ENCODE results near the gene ZNF232. TPM values are rescaled to one million over a fixed set of nuclear protein-coding genes. Genes with fewer than 3 reads are reported as not detected.
"Not testable (repeated sequence)": the region's sequence is repeated elsewhere in the genome, so short reads cannot be mapped to it uniquely, and the experiment has no call there.

Gene ZNF232
- total RNA-seq, 1 donor from 2014 or later, result 44.5 TPM

GRCh38 chr17:5131146-5131715 is 19.6 kb upstream of the ZNF232 start:
- Mint-ChIP-seq H3K4me3 (ENCODE audit: unreplicated experiment) (no peak overlapping the region), H3K4me1 (ENCODE audit: low read depth, unreplicated experiment) (no peaks in the 10 kb centered on the region), H3K36me3 (ENCODE audit: unreplicated experiment) (peaks cover 4% of the 10 kb centered on the region), H3K9me3 (ENCODE audit: unreplicated experiment) (peaks cover 8% of the 10 kb centered on the region), H3K27me3 (ENCODE audit: unreplicated experiment) (peaks cover 7% of the 10 kb centered on the region), H3K27ac (ENCODE audit: unreplicated experiment) (no peak overlapping the region)
- no peak for TF ChIP-seq CTCF (IDR thresholded peaks at IDR 0.05; ENCODE audit: partially characterized antibody, unreplicated experiment)
- no peak for DNase-seq

- not testable (repeated sequence) for H3K9me3 Mint-ChIP-seq (ENCODE audit: unreplicated experiment); DNase-seq; H3K27me3 Mint-ChIP-seq (ENCODE audit: unreplicated experiment); H3K36me3 Mint-ChIP-seq (ENCODE audit: unreplicated experiment); H3K4me3 Mint-ChIP-seq (ENCODE audit: unreplicated experiment); H3K4me1 Mint-ChIP-seq (ENCODE audit: low read depth, unreplicated experiment); H3K27ac Mint-ChIP-seq (ENCODE audit: unreplicated experiment)
Measured at GRCh38 chr17:5130687-5131086, 19.0 kb upstream of the ZNF232 start.

GRCh38 chr17:5130261-5130660 is 18.6 kb upstream of the ZNF232 start:
- H3K4me1 Mint-ChIP-seq (ENCODE audit: low read depth, unreplicated experiment); H3K27ac Mint-ChIP-seq (ENCODE audit: unreplicated experiment); H3K36me3 Mint-ChIP-seq (ENCODE audit: unreplicated experiment); H3K4me3 Mint-ChIP-seq (ENCODE audit: unreplicated experiment); H3K27me3 Mint-ChIP-seq (ENCODE audit: unreplicated experiment); H3K9me3 Mint-ChIP-seq (ENCODE audit: unreplicated experiment); DNase-seq: not testable (repeated sequence)

GRCh38 chr17:5129770-5130169 is 18.1 kb upstream of the ZNF232 start:
- not testable (repeated sequence) for H3K36me3 Mint-ChIP-seq (ENCODE audit: unreplicated experiment); H3K4me3 Mint-ChIP-seq (ENCODE audit: unreplicated experiment); H3K27ac Mint-ChIP-seq (ENCODE audit: unreplicated experiment); DNase-seq; H3K4me1 Mint-ChIP-seq (ENCODE audit: low read depth, unreplicated experiment); H3K9me3 Mint-ChIP-seq (ENCODE audit: unreplicated experiment); H3K27me3 Mint-ChIP-seq (ENCODE audit: unreplicated experiment)

GRCh38 chr17:5128905-5129535 is 17.3 kb upstream of the ZNF232 start:
- H3K9me3 Mint-ChIP-seq (ENCODE audit: unreplicated experiment), result peaks cover 8% of the 10 kb centered on the region
- no peak for DNase-seq
- no peak overlapping the region for H3K4me3 Mint-ChIP-seq (ENCODE audit: unreplicated experiment)
- peaks cover 5% of the 10 kb centered on the region for H3K27me3 Mint-ChIP-seq (ENCODE audit: unreplicated experiment)
- H3K4me1 Mint-ChIP-seq (ENCODE audit: low read depth, unreplicated experiment), result peaks cover 4% of the 10 kb centered on the region
- no peak overlapping the region for H3K27ac Mint-ChIP-seq (ENCODE audit: unreplicated experiment)
- no peak for TF ChIP-seq CTCF (IDR thresholded peaks at IDR 0.05; ENCODE audit: partially characterized antibody, unreplicated experiment)
- H3K36me3 Mint-ChIP-seq (ENCODE audit: unreplicated experiment), result peaks cover 4% of the 10 kb centered on the region

- not testable (repeated sequence) for H3K27ac Mint-ChIP-seq (ENCODE audit: unreplicated experiment); H3K27me3 Mint-ChIP-seq (ENCODE audit: unreplicated experiment); DNase-seq; H3K36me3 Mint-ChIP-seq (ENCODE audit: unreplicated experiment); H3K4me1 Mint-ChIP-seq (ENCODE audit: low read depth, unreplicated experiment); H3K9me3 Mint-ChIP-seq (ENCODE audit: unreplicated experiment); H3K4me3 Mint-ChIP-seq (ENCODE audit: unreplicated experiment)
Measured at GRCh38 chr17:5128387-5128786, 16.7 kb upstream of the ZNF232 start.

GRCh38 chr17:5127910-5128309 is 16.2 kb upstream of the ZNF232 start:
- Mint-ChIP-seq H3K9me3 (ENCODE audit: unreplicated experiment) (peaks cover 5% of the 10 kb centered on the region), H3K4me3 (ENCODE audit: unreplicated experiment) (no peak overlapping the region), H3K4me1 (ENCODE audit: low read depth, unreplicated experiment) (peaks cover 4% of the 10 kb centered on the region), H3K27ac (ENCODE audit: unreplicated experiment) (no peak overlapping the region), H3K36me3 (ENCODE audit: unreplicated experiment) (peaks cover 4% of the 10 kb centered on the region), H3K27me3 (ENCODE audit: unreplicated experiment) (peaks cover 9% of the 10 kb centered on the region)
- TF ChIP-seq CTCF (IDR thresholded peaks at IDR 0.05; ENCODE audit: partially characterized antibody, unreplicated experiment), result no peak
- DNase-seq, result no peak
